OCI-LY7 (cell line): ENCODE measurements around the gene MEOX1. TPM values are rescaled to one million over a fixed set of nuclear protein-coding genes. Genes with fewer than 3 reads are reported as not detected.

Experiments used
- BruUV-seq: library from RNA; stranded (reverse); fragments of 400-500 nt; replicated peaks from 2 replicates; lab custom pipeline; 2021; lab: Mats Ljungman, UMichigan
- CTCF ChIA-PET: fragments of 300-600 bp; sonication (Branson Sonifier 250); formaldehyde crosslinking; loops from one replicate; lab custom pipeline; 2022; ENCODE audit warnings: antibody characterized with exemption; ENCODE audit not compliant: unreplicated experiment; lab: Charles Lee
- POLR2A ChIA-PET: fragments of 300-600 bp; sonication (Branson Sonifier 250); formaldehyde crosslinking; loops from one replicate; lab custom pipeline; 2022; ENCODE audit warnings: antibody characterized with exemption; lab: Charles Lee
- DNase-seq: peaks from one replicate; pipeline ENCODE4 v3.0.0-alpha.2; 2015; ENCODE audit warnings: low spot score
- H2AFZ ChIP-seq: fragments of 200-600 bp; sonication (generic), shearing (Covaris generic); 2 replicates; pipeline ENCODE4 v1.6.1; 2014; ENCODE audit warnings: mild to moderate bottlenecking, antibody characterized with exemption, low read length, moderate library complexity
- H3K27ac ChIP-seq: fragments of 200-600 bp; sonication (generic); 2 replicates; pipeline ENCODE4 v1.5.1; 2014; ENCODE audit warnings: mixed run types, low read depth, mild to moderate bottlenecking, moderate library complexity, low read length, inconsistent platforms; ENCODE audit not compliant: poor library complexity, severe bottlenecking
- H3K36me3 ChIP-seq: fragments of 200-600 bp; sonication (generic); 2 replicates; pipeline ENCODE4 v1.6.1; 2014; ENCODE audit warnings: mild to moderate bottlenecking, antibody characterized with exemption, low read length, moderate library complexity, mixed read lengths; ENCODE audit not compliant: insufficient read depth
- H3K4me1 ChIP-seq: fragments of 200-600 bp; sonication (generic); 2 replicates; pipeline ENCODE4 v1.5.1; 2014; ENCODE audit warnings: mild to moderate bottlenecking, low read length; ENCODE audit not compliant: insufficient read depth, poor library complexity, severe bottlenecking
- H3K4me2 ChIP-seq: fragments of 200-600 bp; sonication (generic); 2 replicates; pipeline ENCODE4 v1.6.1; 2014; ENCODE audit warnings: mild to moderate bottlenecking, low read length
- H3K4me3 ChIP-seq: fragments of 200-600 bp; sonication (generic); 2 replicates; pipeline ENCODE4 v1.5.1; 2014; ENCODE audit warnings: mild to moderate bottlenecking, low read depth, low read length; ENCODE audit not compliant: poor library complexity, severe bottlenecking
- H3K79me2 ChIP-seq: fragments of 200-600 bp; sonication (generic); 2 replicates; pipeline ENCODE4 v1.6.1; 2016; ENCODE audit warnings: low read depth, mild to moderate bottlenecking, low read length, moderate library complexity, mixed read lengths; ENCODE audit not compliant: insufficient read depth
- H3K9me2 ChIP-seq: fragments of 200-600 bp; sonication (generic); 2 replicates; pipeline ENCODE4 v1.6.1; 2016; ENCODE audit warnings: mild to moderate bottlenecking, low read length, mixed read lengths; ENCODE audit not compliant: insufficient read depth
- H3K9me3 ChIP-seq: fragments of 200-600 bp; sonication (generic); 2 replicates; pipeline ENCODE4 v1.6.1; 2014; ENCODE audit warnings: mild to moderate bottlenecking, mixed run types, low read length, mixed read lengths
- H4K20me1 ChIP-seq: fragments of 200-600 bp; sonication (generic); 2 replicates; pipeline ENCODE4 v1.6.1; 2014; ENCODE audit warnings: mild to moderate bottlenecking, antibody characterized with exemption, low read length, moderate library complexity, mixed read lengths; ENCODE audit not compliant: insufficient read depth
- CTCF ChIP-seq: fragments of 200-600 bp; sonication (generic); conservative IDR thresholded peaks from 2 replicates; pipeline ENCODE4 v1.5.1; 2014; ENCODE audit warnings: mild to moderate bottlenecking, antibody characterized with exemption, low read length, moderate library complexity, mixed read lengths
- EZH2phosphoT487 ChIP-seq: fragments of 200-600 bp; sonication (generic); IDR thresholded peaks from 2 replicates; pipeline ENCODE4 v1.6.1; 2018; ENCODE audit warnings: low read depth, borderline replicate concordance, mild to moderate bottlenecking, mixed run types, antibody characterized with exemption, low read length, moderate library complexity, mixed read lengths
- intact Hi-C: fragments of 100-400 bp; cut with micrococcal nuclease; formaldehyde crosslinking; loops from one replicate; pipeline ENCODE4 v1.10.0; 2022; ENCODE audit not compliant: unreplicated experiment
- total RNA-seq, 2 experiments: library from RNA; depleted of rRNA in 1 of 2; stranded (reverse); fragments of >200 nt in 1 of 2; shearing (Covaris generic) in 1 of 2; gene quantifications; 2 replicates each; pipeline ENCODE4 v1.2.3, GENCODE V29; 2014 to 2022

Gene MEOX1
- total RNA-seq, 2 experiments from 2014 or later, result not detected

DNA sequence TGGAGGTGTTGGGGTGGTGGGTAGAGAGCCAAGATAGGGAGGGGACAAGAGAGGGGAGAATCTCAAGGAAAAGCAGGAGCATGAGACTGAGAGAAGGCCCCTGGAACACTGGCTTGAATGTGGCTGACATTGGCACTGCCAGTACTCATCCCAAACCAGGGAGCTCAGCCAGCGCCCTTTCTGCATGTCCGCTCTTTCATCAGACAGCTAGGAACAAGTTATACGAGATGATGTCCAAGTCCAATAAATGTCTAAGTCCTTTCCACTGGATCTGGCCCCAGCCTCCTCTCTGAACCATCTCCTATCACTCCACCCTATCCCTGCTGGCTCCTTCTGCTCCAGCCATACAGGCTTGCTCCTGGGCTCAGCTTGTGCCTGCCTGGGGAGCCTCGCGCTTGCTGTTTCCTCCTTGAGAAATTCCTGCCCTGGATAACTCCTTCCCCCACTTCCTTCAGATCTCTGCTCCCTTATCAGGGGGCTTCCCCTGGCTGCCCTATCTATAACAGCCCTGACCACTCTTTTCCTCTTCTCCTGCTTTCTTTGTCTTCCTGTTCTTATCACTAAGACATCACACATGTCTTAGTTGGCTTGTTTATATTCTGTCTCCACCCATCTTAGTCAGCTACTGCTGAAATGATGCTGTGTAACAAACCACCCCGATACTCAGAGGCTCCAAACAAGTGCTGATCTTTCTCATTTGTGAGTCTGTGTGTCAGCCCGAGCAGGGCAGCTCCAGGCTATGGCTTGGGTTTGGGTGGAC lies 37.1 kb upstream of the MEOX1 start:
- POLR2A ChIA-PET, result no interaction called here
- no peaks in the 10 kb centered on the region for H3K79me2 ChIP-seq
- intact Hi-C loops, result no loop called here

DNA sequence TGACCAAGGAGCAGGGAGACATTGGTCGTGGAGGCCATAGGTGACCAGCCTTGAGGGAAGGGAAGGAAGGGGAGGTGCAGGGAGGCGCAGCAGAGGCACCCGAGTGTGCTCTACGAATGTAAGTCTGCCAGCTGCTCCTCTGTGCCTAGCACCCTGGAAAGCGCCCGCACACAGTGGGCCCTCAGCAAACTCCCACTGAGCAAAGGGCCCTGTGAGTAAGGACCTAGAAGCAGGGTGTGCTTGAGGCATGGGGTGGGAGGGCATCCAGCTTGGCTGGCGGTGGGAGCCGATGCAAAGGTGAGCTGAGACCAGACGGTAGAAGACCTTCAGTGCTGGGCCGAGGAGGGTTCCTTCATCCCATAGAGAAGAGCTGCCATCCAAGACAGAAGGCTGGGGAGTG lies 36.2 kb upstream of the MEOX1 start:
- no peak for TF ChIP-seq CTCF
- no peak for TF ChIP-seq EZH2phosphoT487
- no peaks in the 10 kb centered on the region for H3K36me3 ChIP-seq
- no peaks in the 10 kb centered on the region for H3K9me2 ChIP-seq
- no peak for DNase-seq
- no peaks in the 10 kb centered on the region for H4K20me1 ChIP-seq
- no peak overlapping the region for H2AFZ ChIP-seq
- no peaks in the 10 kb centered on the region for H3K4me1 ChIP-seq
- H3K79me2 ChIP-seq, result no peaks in the 10 kb centered on the region
- no peak overlapping the region for H3K4me3 ChIP-seq
- BruUV-seq, result no TSS peak
- H3K9me3 ChIP-seq, result no peaks in the 10 kb centered on the region
- CTCF ChIA-PET, result no interaction called here
- POLR2A ChIA-PET, result no interaction called here
- H3K4me2 ChIP-seq, result no peak overlapping the region
- intact Hi-C loops, result no loop called here
- no peak overlapping the region for H3K27ac ChIP-seq

More for the DNA sequence above, 37.1 kb upstream of the MEOX1 start:
- no peak overlapping the region for H3K4me2 ChIP-seq
- TF ChIP-seq CTCF (no peak), EZH2phosphoT487 (no peak)
- BruUV-seq, result no TSS peak
- no peaks in the 10 kb centered on the region for H3K4me1 ChIP-seq
- no peaks in the 10 kb centered on the region for H4K20me1 ChIP-seq
- no peak overlapping the region for H3K4me3 ChIP-seq
- CTCF ChIA-PET, result no interaction called here
- no peak overlapping the region for H2AFZ ChIP-seq
- no peak for DNase-seq
- no peaks in the 10 kb centered on the region for H3K9me3 ChIP-seq
- H3K9me2 ChIP-seq, result no peaks in the 10 kb centered on the region
- H3K36me3 ChIP-seq, result no peaks in the 10 kb centered on the region
- H3K27ac ChIP-seq, result no peak overlapping the region

GRCh38 chr17:43696891-43697290 lies 35.2 kb upstream of the MEOX1 start:
- DNase-seq, result no peak
- intact Hi-C loops, result no loop called here
- H3K9me2 ChIP-seq, result no peaks in the 10 kb centered on the region
- no peaks in the 10 kb centered on the region for H3K9me3 ChIP-seq
- POLR2A ChIA-PET, result interaction anchor here (0.6 kb wide), 1 partner anchor 12 kb away, joined by 3 read pairs; no protein-coding TSS in a partner anchor
- TF ChIP-seq CTCF, result no peak
- TF ChIP-seq EZH2phosphoT487, result no peak
- BruUV-seq, result no TSS peak
- H3K4me1 ChIP-seq, result no peaks in the 10 kb centered on the region
- CTCF ChIA-PET, result interaction anchor here (0.6 kb wide), 1 partner anchor 96 kb away, joined by 3 read pairs; no protein-coding TSS in a partner anchor
- H3K36me3 ChIP-seq, result no peaks in the 10 kb centered on the region
- H4K20me1 ChIP-seq, result no peaks in the 10 kb centered on the region
- no peaks in the 10 kb centered on the region for H3K79me2 ChIP-seq
- no peak overlapping the region for H3K27ac ChIP-seq
- H2AFZ ChIP-seq, result no peak overlapping the region
- H3K4me3 ChIP-seq, result no peak overlapping the region
- H3K4me2 ChIP-seq, result no peak overlapping the region
